Amniotic epithelial cell (primary cell): ENCODE results near the gene TBX21.

Experiments
- DNase-seq: peaks from one replicate; pipeline ENCODE4 v3.0.0-alpha.2; 2010; ENCODE audit warnings: low read depth

The TBX21 gene

DNA sequence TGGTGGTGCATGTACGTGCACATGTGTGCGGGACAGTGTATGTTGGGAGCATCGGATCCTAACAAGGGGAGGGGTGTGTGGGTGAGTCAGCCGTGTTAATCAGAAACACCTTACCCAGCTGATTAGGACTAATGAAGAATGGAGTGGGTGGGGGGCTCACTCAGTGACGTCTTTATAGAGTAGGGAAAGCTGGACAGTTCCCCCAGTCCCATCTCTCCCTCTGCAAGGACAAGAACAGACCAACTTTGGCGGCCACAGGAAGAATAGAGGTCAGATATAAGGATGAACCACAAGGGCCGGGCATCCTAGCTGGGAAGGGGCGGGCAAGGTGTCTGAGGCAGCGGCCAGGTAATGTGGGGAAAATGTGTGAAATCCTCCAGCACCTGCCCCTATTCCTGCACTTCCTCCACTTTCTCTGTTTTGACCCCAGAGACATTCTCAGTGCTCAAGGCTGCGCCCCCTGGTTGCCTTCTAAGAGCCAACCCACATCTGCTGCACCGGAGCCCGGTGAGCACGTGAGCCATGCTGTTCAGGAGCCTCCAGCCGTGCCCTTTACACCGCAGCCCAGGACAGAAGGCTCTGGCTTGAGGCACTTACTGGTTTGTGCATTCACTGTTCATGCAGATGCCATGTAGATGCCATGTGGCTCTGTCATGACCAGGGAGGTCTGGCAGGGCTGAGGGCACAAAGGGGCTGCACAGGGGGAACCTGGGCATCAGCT, 18.9 kb upstream of the TBX21 start:
- DNase-seq, result no peak

DNA sequence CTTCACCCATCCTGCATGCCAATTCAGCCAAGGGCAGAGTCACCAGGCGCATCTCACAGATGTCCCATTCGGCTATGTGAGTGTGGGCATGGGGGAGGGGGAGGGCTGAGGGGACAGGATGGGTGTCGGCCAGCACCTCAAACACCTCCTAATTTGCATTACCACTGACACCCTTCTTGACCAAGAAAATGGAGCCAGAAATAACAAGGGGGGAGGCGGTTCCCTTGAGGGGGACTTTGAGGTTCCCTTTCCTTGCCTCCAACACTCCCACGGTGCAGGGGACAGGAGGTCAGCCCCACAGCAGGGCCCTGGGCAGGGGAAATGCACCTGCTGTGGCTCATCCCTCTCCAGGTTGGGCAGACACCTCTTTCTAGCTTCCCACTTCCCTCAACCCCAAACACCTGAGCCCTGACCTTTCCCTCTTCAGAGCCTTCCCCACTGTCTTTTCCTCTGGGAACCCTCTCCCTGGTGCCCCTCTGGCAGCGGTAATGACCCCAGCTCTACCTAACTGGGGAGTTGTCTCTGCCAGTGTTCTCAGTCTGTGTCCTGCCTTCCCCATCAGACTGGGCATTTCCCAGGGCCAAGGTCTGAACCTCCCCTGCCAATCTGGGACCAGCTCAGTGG, 18.2 kb upstream of the TBX21 start:
- DNase-seq, result no peak

DNA sequence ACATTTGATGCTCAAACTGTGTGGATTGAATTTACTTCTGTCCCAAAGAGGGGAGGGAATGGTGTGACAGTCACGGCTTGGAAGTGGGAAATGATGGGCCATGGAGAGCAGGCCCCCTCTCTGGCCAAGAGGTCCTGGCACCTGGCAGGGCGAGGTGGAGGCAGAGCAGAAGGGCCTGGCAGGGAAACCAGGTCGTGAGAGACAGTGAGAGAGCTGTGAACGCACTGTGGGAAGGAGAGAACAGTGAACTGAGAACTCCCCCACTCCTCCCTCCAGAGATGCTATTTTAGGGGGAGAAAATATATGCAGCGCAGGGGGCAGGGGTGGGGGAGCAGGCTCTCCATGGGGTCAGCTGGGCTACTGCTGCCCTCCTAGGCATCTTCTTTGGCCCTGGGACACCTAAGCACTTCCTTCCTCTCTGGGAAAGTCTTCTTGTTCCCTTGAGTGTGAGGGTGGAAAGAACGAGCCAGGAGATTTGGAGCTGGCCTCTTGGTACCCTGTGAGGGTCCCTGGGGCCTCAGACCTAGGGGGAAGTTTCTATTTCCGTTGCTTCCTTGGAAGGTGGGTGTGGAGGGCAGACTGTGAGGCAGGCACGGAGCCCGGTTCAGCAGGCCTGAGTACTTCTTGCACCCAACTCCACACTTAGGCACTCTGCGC, 17.2 kb upstream of the TBX21 start:
- no peak for DNase-seq

DNA sequence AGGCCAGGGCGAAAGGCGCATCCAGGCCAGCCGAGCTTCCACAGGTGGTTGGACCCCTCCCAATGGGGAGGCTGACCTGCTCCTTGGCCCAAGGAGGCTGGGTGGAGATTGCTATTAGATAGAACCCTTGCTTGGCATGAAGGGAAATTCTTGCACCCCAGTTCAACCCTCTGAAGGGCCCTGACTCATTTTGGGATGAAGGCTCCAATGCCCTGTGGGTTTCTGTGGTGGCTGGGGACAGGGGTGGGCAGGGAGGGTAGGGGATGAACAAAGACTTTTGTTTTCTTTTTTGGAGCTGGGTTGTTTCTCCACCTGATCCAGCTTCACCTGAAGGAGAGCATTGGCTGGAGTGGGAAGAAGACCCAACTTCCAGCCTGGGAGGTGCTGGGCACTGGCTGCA, 16.7 kb upstream of the TBX21 start:
- DNase-seq, result no peak

DNA sequence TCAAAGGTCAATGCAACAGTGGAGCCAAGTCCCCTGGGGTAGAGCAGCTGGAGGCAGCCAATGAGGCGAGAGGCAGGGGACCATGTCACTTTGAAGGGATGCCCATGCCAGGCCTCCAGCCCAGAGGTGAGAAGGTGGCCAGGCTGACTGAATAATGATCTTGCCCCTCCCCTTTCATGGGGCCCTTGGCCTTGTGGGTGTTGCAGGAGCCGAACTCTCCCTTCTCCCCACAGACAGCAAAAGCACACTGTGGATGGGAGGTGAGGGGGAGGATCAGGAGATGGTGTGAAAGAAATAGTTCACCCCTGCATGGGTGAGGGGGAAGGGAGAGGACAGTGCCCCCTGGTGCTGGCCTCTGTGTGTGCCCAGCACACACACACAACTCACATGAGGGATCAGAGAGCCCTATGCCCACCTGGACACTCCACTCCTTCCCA, 15.8 kb upstream of the TBX21 start:
- DNase-seq, result peak; percentile 22

DNA sequence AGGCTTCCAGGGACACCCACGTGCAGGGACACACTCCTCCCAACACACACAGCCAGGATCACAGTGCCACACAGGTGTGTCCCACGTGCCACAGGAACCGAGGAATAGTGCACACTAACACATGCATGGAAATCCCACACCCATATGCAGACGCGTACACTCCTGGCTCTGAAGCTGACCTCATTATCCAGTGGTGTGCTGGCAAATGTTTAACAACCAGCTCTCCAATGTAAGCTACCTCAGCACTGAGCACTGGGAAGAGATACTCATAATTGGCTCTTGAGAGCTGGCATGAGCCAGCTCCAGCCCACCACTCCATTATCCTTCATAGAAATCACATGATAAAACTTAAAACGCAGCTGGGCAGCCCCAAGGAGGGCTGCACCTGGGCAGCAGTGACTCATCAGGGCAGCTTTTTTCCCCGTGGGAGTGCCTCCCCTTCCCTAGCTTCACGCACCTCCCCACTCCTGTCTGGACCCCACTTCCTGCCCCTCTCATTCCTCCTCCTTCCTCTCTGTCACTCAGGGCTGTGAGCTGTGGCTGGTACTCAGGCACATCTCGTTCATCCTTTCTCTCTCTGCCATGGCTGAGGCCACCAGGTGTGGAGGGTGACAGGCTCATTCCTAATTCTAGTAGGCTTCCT, 14.9 kb upstream of the TBX21 start:
- DNase-seq, result no peak

DNA sequence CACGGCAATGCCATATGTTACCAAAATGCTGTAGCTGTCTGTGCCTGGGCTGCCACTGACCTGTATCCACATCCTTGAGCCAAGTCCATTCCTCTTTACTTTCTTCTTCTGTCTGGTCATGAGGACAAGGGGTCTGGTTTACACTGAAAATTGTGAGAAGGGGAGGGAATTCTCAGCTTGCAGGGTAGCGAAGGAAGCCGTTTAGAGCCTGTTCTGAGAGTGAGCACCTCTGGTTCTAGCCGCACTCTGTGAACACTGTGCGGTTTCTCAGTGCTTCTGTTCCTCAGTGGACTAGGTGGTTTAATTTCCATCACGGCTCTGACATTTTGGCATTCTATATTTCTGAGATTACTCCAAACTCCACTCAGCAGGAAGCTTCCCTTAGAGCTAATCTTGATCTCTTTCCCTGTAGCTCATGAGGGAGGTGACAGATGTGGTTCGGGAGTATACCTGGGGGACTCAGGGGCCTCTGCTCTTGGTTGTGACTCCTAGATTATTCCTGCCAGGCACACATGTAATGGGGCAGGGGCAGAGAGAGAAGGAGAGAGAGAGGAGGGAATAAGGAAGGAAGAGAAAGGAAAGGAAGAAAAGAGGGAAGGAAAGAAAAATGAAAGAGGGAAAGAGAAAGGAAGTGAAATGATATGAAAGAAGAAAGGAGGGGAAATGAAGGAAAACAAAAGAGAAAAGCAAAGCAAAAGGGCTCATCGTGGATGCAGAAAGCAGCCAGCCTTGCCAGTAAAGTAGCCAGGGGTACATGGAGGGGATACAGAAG, 14.2 kb upstream of the TBX21 start:
- DNase-seq, result no peak

DNA sequence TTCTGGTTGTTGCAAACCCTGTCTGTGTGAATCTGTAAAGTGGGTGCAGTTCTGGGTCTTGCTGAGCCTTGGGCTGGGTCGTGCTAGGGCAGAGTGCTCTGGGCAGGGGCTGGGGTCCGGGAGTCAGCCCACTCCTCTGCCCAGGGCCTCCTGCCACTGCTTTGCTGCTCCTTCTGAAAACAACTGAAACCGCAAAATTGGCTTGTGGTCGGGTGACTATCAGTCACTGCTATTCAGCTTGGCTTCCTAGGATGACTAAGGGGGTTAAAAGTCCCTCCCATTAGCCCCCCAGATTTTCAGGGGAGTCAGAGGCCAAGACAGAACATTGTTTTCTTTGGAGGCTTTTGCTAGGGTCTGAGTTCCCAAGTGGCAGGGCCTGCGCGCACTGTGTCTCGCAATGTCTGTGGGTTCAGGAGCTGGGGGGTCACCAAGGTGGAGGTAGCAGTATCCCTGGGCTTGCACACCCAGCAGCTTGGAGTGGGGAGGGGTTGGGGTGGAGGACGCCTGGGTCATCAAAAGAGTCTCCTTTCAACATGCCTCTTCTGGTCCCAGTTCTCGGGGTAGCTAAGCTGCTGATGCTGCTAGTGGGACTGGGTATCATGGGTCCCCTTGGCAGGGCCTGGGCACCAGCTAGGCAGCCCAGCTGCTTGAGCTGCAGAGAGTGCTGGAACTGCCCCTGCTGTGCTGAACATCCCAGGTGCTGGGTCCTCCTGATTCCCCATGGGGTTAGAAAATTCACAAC, 13.5 kb upstream of the TBX21 start:
- peak; percentile 72 for DNase-seq

DNA sequence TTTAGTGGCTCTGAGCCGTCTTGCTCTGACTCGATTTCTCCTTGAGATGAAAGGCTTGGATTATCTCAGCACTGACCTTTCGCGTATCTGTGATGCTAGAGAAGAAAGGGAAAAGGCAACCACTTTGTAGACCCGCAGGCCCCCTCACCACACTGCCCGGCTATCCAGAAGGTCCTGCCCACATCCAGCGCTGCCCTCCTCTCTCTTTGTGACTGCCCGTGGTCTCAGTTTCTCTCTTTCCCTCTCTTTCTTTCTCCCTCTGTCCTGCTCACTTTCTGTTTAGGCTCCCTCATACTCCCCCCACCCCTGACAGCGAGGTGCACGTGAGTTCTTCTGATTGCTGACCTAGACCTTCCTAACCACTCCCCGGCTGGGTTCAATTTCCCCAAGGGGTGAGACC, 12.8 kb upstream of the TBX21 start:
- no peak for DNase-seq

DNA sequence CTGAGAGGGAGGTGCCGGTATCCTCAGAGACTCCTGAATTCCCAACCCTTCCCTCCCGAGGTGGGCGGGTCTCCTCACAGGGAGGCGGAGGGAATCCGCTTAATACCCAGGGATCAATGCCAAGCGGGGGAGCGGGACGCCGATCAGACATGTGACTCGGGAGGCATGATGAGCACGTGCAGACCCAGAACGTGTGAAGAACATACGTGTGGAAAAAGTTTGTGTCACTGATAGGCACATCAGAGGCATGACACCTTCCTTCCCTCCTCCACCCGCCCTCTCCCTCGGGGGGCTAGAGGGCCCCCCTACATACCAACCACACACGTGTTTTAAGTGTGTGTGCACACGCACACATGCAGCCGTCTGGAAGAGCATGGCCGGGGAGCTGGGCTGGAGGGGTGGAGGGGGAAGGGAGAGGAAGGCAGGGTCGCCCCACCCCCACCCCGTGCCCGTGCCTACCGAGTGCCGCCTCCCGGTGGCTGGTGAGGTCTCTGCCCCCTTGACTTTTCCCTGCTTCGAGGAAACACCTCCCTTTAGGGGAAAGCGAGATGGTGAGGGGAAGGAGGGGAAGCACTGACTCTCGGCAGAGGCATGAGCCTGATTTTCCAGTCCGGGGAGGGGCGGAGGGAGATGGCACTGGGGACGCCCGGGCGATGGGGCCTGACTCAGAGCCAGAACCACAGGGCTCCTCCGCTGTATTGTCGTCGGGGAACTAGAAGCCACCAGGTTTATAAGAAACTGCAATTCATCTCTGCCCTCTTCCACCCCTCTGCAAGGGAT, 12.1 kb upstream of the TBX21 start:
- DNase-seq, result no peak

DNA sequence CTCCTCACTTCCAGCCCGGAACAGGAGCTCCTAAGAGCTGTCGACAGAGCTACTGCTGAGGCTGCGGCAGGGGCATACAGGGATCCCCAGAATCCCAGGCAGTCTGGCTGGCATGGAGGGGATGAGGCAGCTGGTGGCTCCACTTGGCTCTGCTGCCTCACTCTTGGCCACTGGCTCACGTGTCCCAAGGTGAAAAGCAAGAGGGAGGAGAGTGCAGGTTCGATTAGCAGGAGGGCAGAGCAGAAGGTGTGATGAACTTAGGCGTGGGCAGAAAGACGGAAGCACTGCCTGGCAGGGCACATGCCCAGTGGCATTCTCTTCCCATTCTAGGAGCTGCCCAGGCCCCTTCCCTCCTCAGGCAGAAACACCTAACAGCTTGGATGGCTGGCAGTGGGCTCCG, 11.3 kb upstream of the TBX21 start:
- no peak for DNase-seq

DNA sequence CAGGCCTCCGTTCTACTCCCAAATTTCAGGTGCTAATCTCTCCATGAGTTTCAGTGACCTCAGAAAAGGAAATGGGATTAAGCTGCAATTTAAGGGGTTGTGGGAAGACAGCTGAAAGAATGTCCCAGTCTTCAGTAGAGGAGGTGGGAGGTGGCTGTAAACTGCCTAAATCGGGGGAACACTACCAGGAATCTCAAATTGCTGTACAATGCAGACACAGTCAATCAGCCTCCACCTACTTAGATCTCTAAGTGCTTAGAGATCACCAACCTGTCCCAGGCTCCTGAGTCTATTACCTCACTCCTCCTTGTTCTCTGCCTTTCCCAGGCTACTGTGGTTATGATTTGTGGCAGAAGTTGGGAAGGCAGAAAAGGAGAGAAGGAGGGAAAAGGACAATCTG, 8.3 kb upstream of the TBX21 start:
- DNase-seq, result no peak

DNA sequence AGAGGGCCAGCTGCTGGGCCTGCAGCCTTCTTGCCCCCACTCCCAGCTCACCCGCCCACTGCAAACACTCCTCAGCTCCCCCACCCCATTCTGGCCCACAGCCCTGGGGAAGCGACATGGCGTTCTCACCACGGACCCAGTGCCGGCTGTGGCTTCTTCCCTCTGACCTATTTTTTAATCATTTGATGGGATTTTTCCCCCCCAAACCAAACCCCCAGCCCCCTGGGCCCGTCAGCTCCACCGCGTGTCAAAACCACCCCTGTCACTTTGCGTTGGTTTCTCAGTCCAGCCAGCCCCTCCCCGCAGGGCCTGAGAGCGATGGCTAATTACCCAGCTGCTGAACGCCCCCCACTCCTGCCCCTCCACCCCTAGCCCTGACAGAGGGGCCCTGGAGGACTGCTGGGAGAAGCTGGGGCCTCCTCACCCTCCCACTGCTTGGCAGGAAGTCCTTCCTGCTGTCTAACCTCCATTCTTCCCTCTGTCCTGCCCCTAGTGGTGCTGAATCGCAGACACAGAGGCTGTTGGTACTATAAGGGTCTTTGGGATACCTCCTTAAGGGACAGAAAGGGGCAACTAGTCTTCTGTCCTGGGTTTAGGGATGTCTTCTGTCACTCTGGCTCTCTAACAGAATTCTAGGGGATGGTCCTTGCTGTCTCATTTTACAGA, 7.5 kb upstream of the TBX21 start:
- DNase-seq, result no peak

DNA sequence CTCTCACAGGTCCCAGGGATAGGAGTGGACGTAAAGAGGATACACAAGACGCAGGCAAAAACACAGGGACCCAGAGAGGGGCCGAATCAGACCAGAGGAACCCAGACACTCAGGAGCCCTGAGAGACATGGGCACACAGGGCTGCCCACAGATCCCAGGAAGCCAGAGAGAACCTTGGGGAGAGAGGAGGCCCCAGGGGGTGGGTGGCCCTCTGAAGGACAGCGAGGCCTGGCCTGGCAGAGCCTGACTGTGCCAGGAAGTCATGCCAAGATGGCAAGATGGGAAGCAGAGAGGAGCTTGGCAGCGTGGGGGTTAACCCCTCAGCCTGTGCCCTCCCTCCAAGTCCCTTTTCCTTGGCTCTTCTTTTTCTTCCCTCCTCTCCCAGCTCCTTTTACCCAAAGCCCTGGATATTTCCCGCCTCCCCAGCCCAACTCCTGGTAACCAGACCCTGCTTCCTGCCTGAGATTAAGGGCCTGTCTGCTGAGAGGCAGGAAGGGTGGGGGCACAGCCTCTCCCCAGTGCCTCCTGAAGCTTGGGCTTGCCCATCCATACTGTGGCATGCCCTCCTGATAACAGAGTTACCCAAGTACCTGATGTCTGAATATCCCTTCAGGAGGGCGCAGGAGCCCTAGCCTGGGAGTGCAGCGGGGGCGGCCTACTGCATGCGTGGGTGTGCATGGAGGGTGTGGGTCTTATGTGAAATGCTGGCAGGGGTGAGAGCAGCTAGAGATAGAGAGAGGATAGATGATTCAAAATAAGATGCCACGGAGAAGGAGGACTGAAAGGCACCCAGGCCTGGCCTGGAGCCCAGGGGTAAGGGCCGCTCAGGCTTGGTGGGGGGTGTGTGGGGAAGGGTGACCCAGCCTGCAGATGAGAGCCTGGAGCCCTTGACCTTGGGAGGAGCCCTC, 6.0 kb upstream of the TBX21 start:
- DNase-seq, result no peak

DNA sequence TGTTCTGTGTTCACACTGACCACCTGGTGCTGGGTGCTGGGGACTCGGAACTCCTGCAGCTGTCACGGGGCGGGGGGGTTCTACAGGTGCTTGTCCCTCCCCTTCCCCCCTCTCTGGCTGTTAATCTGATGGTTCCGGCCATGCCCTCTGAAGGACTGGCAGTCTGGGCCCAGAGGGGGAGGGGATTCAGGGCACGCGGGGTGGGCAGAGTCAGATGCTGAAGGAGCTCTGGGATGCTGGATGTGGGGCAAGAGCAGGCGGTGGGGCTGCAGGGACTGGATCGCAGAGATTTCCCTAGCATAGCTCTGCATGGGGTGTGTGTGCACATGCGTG, 5.4 kb upstream of the TBX21 start:
- DNase-seq, result no peak

DNA sequence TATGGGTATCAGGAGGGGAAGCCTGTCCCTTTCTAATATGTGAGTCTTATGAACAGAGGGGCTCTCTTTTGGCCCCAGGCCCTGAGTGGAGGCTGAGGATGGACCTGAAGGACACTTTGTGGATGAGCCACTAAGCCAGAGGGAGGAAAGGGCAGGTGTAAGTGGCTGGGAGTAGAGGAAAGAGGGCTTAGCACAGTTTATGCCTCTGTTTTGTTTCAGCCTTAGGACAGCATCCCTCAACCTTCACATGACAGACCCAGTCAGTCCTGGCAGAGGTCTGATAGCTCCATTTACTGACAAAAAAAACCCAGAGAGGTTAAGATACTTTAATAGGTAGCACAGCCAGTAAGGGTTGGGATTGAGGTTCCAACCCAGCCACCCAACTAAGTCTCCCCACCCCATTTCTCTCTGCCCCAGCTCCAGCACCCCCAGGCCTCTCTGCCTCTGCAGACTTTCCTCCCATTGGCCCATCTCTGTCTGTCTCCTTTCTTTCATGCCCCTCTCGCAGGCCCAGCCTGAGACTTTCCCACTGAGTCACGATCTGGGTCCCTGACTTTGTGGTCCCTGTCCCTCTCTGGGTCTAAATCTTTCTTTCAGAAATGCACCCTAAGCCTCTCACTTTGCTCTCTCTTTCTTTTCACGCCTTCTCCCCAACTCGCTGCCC, 4.7 kb upstream of the TBX21 start:
- DNase-seq, result no peak

DNA sequence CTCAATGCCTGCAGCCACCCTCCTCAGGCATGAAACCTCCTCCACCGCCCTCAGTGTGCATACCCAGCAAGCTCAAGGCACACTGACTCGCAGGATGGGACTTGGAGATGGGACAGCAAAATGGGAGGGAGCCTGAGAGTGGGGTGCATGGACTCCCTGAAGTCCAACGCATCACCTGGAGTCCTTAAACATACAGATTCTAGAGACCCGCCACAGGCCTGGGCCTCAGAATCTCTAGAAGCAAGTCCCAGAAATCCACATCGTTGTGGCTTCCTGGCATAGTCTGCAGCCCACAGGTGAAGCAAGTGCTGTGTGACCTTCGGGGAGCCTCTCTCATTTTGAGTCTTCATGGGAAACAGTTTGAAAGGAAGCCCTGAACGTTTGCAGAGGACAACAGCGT, 3.6 kb upstream of the TBX21 start:
- DNase-seq, result no peak

DNA sequence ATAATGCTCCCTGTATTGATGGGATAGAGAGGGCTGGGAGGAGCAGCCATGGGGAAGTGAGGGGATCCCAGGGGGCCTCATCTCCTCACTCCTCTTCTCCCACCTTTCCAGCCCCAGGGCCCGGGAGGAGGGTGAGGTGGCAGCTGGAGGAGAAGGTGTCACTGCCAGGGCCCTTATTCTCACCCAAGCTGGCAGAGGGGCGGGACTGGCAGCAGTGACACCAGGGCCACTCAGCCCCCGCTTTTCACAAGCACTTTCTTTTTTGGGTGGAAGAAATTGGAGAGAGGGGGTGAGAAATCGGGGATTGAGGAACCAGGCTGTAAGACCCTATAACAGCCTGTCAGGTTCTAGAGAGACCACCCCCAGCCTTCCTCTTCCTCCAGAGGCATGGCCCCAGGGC, 2.4 kb upstream of the TBX21 start:
- no peak for DNase-seq

DNA sequence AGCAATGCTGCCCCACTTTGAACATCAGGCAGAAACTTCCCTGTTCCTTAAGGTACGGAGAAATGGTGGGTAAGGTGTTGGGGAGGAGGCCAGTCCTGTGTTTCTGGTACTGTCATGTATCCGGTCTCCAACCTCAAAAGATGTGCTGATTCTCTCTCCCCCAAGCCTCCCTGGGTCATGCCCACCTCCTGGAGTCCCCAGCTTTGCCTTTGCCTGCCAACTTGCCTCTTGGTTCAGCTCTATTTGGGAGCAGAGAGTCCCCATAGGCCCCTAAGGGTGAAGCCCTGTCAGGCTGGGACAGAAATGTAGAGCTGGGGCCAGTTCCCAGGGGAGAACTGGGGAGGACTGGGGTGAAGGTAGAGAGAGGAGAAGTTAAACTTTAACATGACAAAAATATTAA, 1.6 kb upstream of the TBX21 start:
- DNase-seq, result no peak
